Loucy (cell line): ENCODE measurements around the gene CEP57.

ENCODE experiments used
- EZH2phosphoT487 ChIP-seq: fragments of 200-600 bp; IDR thresholded peaks from 2 replicates; pipeline ENCODE4 v1.6.1; 2018; ENCODE audit warnings: antibody characterized with exemption, mild to moderate bottlenecking, moderate library complexity, borderline replicate concordance
- TF ChIP-seq, protein P1 (sequence below): fragments of 200-600 bp; sonication (generic); conservative IDR thresholded peaks from 2 replicates; pipeline ENCODE4 v1.5.1; 2014; ENCODE audit warnings: mild to moderate bottlenecking, antibody characterized with exemption, low read length

DNA sequence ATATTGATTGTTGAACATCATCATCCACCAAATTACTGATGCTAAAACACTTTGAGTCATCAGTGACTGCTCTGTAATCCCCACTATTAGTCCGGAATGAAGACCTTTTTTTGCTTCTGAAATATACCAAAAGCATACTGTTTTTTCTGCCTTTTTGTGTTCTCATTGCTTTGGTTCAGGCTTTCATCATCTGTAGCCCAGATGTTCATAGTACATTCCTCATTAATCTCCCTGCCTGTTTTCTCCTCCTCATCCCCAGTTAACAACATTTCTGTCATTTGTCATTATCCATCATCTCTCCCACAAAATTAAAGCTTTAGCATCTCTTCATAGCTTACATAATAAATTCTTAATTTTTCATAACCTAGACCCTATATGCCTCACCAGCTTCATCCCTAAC is 9.2 kb downstream of the CEP57 start:
- TF ChIP-seq, protein P1, sequence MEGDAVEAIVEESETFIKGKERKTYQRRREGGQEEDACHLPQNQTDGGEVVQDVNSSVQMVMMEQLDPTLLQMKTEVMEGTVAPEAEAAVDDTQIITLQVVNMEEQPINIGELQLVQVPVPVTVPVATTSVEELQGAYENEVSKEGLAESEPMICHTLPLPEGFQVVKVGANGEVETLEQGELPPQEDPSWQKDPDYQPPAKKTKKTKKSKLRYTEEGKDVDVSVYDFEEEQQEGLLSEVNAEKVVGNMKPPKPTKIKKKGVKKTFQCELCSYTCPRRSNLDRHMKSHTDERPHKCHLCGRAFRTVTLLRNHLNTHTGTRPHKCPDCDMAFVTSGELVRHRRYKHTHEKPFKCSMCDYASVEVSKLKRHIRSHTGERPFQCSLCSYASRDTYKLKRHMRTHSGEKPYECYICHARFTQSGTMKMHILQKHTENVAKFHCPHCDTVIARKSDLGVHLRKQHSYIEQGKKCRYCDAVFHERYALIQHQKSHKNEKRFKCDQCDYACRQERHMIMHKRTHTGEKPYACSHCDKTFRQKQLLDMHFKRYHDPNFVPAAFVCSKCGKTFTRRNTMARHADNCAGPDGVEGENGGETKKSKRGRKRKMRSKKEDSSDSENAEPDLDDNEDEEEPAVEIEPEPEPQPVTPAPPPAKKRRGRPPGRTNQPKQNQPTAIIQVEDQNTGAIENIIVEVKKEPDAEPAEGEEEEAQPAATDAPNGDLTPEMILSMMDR, result no peak
- no peak for TF ChIP-seq EZH2phosphoT487
